Cardiac fibroblast (primary cell): Measurements from ENCODE around the gene PAXIP1.
"Not testable (repeated sequence)": the region's sequence is repeated elsewhere in the genome, so short reads cannot be mapped to it uniquely, and the experiment has no call there.

ENCODE experiments used
- DNase-seq, 2 donors: peaks; one replicate each; pipeline versions ENCODE4 v3.0.0 to v3.0.0-alpha.2; 2010; ENCODE audit warnings: low read depth in 2 of 2
- H3K4me3 ChIP-seq, 2 donors: replicated peaks in 1 of 2; 1 replicate in 1 of 2; 2 replicates in 1 of 2; pipeline ENCODE4 v1.5.1; 2011; ENCODE audit warnings: low read depth in 2 of 2, low read length in 2 of 2, mild to moderate bottlenecking in 2 of 2, moderate library complexity in 1 of 2
- TF ChIP-seq, protein P1 (sequence below): IDR thresholded peaks from one replicate; pipeline ENCODE4 v1.5.1; 2011; ENCODE audit warnings: low read depth, mild to moderate bottlenecking, low read length, inconsistent platforms

The PAXIP1 gene

DNA sequence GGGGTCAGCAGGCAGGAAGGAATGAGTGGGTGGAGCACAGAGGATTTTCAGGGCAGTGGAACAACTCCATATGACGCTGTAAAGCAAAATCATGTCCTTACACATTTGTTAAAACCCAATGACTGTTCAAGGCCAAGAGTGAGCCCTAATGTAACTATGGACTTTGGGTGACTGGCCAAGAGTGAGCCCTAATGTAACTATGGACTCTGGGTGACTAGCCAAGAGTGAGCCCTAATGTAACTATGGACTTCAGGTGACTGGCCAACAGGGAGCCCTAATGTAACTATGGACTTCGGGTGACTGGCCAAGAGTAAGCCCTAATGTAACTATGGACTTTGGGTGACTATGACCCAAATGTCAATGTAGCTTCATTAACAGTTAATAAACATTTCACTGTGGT lies 52.0 kb downstream of the PAXIP1 start:
- H3K4me3 ChIP-seq: no peak overlapping the region
- no peak for DNase-seq

DNA sequence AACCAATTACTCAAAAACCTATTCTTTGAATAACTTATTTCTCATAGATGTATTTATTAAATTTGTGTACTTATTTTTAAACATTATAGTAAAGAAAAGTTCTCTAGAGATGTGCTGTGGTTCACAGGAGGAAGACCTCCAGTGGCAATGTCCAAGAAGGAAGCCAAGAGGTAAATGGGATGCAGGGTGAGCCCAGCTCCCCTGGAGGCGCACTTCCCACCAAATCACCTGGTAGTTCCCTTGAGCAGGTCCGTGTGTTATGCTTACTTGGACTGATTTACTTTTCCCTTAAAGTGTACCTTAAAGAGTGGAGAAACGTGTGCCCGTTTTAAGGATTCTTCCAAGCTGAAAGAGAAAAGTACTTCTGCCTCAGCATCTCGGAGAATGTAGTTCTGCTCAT lies 55.3 kb downstream of the PAXIP1 start:
- no peak overlapping the region for H3K4me3 ChIP-seq
- DNase-seq: no peak
- TF ChIP-seq, protein P1, sequence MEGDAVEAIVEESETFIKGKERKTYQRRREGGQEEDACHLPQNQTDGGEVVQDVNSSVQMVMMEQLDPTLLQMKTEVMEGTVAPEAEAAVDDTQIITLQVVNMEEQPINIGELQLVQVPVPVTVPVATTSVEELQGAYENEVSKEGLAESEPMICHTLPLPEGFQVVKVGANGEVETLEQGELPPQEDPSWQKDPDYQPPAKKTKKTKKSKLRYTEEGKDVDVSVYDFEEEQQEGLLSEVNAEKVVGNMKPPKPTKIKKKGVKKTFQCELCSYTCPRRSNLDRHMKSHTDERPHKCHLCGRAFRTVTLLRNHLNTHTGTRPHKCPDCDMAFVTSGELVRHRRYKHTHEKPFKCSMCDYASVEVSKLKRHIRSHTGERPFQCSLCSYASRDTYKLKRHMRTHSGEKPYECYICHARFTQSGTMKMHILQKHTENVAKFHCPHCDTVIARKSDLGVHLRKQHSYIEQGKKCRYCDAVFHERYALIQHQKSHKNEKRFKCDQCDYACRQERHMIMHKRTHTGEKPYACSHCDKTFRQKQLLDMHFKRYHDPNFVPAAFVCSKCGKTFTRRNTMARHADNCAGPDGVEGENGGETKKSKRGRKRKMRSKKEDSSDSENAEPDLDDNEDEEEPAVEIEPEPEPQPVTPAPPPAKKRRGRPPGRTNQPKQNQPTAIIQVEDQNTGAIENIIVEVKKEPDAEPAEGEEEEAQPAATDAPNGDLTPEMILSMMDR: no peak

More for the DNA sequence above, 52.0 kb downstream of the PAXIP1 start:
- TF ChIP-seq, protein P1: no peak

DNA sequence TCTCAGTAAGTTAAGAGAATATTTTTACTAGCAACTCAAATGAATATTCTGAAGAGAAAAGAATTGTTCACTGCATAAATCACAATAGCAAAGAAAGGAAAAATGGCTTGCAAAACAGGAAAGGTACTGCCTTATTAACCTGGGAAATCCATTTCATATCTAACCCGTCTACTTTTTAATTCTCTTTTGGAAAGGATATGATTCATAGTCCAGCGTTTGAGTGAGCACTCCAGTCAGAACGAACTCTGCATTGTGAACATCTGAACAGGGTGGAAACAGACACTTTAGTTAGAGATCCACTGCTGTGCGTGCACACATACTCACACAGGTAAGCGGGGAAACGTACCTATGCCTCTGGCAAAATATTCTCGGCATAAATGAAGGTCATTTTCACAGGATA lies 56.8 kb downstream of the PAXIP1 start:
- TF ChIP-seq, protein P1: no peak
- no peak for DNase-seq
- H3K4me3 ChIP-seq: no peak overlapping the region

DNA sequence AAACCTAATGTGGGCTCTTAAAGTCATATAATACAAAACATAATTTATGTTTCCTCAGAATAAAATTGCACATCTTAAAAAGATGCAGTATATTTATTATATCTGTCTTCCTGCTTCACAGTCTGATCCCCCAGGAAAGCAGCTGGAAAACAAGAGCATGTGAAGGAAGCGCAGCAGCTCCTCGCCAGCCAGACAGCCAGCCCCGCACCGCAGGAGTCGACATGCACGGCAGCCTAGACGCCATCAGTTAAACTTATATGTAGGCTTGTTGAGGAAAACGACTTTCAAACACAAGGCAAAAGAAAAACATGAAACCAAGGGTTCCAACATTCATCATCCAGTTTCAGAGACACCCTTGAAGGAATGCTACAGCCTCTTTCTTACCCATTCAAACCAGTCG lies 59.0 kb downstream of the PAXIP1 start:
- no peak overlapping the region for H3K4me3 ChIP-seq
- TF ChIP-seq, protein P1: no peak
- DNase-seq: no peak

DNA sequence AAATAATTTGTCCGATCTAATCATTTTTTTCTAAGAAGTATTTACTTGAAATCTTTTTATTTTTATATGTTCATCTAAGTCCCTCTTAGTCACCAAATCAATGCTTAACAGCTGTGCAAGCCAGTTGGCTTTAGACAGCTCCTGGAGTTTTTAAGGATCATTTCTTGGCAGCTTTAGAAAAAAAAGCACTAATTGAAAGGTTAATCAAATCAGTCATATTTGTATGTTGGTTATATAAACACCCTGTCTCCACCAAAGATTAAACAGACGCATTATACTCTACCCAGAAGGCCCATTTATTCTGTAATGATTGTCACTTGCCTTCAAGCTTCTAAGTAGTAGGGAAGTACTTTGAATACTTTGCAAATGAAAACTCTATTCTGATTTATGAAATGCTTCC lies 60.2 kb downstream of the PAXIP1 start:
- TF ChIP-seq, protein P1: no peak
- DNase-seq: no peak
- no peak overlapping the region for H3K4me3 ChIP-seq

DNA sequence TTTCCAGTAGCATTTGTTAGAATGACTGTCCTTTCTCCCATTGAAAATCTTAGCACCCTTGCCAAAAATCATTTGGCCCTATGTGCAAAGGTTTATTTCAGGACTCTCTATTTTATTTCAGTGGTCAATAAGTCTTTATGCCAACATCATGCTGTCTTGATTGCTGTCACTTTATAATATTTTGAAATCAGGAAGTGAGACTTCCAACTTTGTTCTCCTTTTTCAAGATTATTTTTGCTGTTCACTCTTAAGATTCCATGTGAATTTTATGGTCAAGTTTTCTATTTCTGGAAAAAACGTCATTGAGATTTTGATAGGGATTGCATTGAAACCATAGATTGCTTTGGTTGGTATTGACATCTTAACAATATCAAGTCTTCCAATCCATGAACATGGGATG lies 65.1 kb downstream of the PAXIP1 start:
- no peak for DNase-seq
- TF ChIP-seq, protein P1: no peak
- no peak overlapping the region for H3K4me3 ChIP-seq

DNA sequence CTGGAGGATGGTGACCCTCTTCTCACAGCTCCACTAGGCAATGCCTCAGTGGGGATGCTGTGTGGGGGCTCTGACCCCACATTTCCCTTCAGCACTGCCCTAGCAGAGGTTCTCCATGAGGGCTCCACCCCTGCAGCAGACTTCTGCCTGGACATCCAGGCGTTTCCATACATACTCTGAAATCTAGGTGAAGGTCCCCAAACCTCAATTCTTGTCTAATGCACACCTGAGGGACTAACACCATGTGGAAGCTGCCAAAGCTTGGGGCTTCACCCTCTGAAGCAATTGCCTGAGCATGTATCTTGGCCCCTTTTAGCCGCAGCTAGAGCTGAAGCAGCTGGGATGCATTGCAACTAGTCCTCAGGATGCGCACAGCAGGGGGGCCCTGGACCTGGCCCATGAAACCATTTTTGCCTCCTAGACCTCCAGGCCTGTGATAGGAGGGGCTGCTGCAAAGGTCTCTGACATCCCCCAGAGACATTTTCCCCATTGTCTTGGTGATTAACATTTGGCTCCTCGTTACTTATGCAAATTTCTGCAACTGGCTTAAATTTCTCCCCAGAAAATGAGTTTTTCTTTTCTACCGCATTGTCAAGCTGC lies 68.5 kb downstream of the PAXIP1 start:
- H3K4me3 ChIP-seq, DNase-seq: not testable (repeated sequence)
